ENCODE results near the gene FBH1. TPM values are rescaled to one million over a fixed set of nuclear protein-coding genes. Genes with fewer than 3 reads are reported as not detected.

FBH1 gene
- total and polyA plus RNA-seq, 9 of the 15 experiments (the other 6 are each of a cell fraction or from before 2014, with no cell fraction given): 13.4 to 108 (median 77.8) TPM

DNA sequence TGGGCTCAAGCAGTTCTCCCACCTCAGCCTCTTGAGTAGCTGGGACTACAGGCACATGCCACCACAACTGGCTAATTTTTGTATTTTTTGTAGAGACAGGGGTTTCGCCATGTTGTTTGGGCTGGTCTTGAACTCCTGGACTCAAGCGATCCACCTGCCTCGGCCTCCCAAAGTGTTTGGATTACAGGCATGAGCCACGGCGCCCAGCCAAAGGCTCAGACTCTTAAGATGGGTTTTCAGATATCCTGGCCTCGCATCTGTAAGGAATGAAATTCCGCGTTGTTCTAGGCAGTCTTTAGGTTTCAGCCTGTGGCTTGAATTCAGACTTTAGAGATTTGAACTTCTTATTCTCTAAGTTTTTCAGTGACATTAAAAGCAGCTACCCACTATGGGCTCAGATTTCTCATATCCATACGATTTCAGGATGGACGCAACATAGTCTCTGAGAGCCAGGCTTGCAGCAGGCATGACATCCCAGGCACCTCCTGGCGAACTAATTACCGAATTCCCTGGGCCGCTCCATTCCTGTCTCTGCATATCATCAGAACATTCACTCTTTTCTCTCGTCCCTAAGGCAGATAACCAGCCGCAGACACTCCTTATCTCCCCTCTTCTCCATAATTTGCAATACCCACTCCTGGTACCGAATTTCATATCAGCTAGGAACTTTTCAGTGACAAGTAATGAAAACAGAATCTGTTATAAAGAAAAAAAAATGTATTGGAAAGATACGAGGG lies 57.6 kb downstream of the FBH1 start (continued):
- TF ChIP-seq, protein P1, sequence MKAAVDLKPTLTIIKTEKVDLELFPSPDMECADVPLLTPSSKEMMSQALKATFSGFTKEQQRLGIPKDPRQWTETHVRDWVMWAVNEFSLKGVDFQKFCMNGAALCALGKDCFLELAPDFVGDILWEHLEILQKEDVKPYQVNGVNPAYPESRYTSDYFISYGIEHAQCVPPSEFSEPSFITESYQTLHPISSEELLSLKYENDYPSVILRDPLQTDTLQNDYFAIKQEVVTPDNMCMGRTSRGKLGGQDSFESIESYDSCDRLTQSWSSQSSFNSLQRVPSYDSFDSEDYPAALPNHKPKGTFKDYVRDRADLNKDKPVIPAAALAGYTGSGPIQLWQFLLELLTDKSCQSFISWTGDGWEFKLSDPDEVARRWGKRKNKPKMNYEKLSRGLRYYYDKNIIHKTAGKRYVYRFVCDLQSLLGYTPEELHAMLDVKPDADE (conservative IDR thresholded peaks at IDR 0.05; ENCODE audit: control insufficient read depth, low read depth, low read length): no peak
- 0 out of 4 replicates have a peak, but pooled peaks of 1 of the 2 experiments have one; percentile 32 for TF ChIP-seq HDAC1 (IDR thresholded peaks at IDR 0.05)
- TF ChIP-seq, protein P2, sequence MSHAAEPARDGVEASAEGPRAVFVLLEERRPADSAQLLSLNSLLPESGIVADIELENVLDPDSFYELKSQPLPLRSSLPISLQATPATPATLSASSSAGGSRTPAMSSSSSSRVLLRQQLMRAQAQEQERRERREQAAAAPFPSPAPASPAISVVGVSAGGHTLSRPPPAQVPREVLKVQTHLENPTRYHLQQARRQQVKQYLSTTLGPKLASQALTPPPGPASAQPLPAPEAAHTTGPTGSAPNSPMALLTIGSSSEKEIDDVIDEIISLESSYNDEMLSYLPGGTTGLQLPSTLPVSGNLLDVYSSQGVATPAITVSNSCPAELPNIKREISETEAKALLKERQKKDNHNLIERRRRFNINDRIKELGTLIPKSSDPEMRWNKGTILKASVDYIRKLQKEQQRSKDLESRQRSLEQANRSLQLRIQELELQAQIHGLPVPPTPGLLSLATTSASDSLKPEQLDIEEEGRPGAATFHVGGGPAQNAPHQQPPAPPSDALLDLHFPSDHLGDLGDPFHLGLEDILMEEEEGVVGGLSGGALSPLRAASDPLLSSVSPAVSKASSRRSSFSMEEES (CRISPR knock-in tag; IDR thresholded peaks at IDR 0.05): no peak
- TF ChIP-seq CBFA2T2 (conservative IDR thresholded peaks at IDR 0.05): 0 out of 2 replicates have a peak, but pooled peaks have one; percentile 5
- TF ChIP-seq, protein P3, sequence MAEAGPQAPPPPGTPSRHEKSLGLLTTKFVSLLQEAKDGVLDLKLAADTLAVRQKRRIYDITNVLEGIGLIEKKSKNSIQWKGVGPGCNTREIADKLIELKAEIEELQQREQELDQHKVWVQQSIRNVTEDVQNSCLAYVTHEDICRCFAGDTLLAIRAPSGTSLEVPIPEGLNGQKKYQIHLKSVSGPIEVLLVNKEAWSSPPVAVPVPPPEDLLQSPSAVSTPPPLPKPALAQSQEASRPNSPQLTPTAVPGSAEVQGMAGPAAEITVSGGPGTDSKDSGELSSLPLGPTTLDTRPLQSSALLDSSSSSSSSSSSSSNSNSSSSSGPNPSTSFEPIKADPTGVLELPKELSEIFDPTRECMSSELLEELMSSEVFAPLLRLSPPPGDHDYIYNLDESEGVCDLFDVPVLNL (CRISPR knock-in tag; IDR thresholded peaks at IDR 0.05; ENCODE audit: low read depth): no peak
- peak in 1 of 2 experiments; percentile 55; a peak in 2 of 4 replicates for TF ChIP-seq RCOR1 (IDR thresholded peaks at IDR 0.05; ENCODE audit: borderline replicate concordance in 1 of 2, low read depth in 2 of 2, low read length in 2 of 2)
- TF ChIP-seq, protein P4, sequence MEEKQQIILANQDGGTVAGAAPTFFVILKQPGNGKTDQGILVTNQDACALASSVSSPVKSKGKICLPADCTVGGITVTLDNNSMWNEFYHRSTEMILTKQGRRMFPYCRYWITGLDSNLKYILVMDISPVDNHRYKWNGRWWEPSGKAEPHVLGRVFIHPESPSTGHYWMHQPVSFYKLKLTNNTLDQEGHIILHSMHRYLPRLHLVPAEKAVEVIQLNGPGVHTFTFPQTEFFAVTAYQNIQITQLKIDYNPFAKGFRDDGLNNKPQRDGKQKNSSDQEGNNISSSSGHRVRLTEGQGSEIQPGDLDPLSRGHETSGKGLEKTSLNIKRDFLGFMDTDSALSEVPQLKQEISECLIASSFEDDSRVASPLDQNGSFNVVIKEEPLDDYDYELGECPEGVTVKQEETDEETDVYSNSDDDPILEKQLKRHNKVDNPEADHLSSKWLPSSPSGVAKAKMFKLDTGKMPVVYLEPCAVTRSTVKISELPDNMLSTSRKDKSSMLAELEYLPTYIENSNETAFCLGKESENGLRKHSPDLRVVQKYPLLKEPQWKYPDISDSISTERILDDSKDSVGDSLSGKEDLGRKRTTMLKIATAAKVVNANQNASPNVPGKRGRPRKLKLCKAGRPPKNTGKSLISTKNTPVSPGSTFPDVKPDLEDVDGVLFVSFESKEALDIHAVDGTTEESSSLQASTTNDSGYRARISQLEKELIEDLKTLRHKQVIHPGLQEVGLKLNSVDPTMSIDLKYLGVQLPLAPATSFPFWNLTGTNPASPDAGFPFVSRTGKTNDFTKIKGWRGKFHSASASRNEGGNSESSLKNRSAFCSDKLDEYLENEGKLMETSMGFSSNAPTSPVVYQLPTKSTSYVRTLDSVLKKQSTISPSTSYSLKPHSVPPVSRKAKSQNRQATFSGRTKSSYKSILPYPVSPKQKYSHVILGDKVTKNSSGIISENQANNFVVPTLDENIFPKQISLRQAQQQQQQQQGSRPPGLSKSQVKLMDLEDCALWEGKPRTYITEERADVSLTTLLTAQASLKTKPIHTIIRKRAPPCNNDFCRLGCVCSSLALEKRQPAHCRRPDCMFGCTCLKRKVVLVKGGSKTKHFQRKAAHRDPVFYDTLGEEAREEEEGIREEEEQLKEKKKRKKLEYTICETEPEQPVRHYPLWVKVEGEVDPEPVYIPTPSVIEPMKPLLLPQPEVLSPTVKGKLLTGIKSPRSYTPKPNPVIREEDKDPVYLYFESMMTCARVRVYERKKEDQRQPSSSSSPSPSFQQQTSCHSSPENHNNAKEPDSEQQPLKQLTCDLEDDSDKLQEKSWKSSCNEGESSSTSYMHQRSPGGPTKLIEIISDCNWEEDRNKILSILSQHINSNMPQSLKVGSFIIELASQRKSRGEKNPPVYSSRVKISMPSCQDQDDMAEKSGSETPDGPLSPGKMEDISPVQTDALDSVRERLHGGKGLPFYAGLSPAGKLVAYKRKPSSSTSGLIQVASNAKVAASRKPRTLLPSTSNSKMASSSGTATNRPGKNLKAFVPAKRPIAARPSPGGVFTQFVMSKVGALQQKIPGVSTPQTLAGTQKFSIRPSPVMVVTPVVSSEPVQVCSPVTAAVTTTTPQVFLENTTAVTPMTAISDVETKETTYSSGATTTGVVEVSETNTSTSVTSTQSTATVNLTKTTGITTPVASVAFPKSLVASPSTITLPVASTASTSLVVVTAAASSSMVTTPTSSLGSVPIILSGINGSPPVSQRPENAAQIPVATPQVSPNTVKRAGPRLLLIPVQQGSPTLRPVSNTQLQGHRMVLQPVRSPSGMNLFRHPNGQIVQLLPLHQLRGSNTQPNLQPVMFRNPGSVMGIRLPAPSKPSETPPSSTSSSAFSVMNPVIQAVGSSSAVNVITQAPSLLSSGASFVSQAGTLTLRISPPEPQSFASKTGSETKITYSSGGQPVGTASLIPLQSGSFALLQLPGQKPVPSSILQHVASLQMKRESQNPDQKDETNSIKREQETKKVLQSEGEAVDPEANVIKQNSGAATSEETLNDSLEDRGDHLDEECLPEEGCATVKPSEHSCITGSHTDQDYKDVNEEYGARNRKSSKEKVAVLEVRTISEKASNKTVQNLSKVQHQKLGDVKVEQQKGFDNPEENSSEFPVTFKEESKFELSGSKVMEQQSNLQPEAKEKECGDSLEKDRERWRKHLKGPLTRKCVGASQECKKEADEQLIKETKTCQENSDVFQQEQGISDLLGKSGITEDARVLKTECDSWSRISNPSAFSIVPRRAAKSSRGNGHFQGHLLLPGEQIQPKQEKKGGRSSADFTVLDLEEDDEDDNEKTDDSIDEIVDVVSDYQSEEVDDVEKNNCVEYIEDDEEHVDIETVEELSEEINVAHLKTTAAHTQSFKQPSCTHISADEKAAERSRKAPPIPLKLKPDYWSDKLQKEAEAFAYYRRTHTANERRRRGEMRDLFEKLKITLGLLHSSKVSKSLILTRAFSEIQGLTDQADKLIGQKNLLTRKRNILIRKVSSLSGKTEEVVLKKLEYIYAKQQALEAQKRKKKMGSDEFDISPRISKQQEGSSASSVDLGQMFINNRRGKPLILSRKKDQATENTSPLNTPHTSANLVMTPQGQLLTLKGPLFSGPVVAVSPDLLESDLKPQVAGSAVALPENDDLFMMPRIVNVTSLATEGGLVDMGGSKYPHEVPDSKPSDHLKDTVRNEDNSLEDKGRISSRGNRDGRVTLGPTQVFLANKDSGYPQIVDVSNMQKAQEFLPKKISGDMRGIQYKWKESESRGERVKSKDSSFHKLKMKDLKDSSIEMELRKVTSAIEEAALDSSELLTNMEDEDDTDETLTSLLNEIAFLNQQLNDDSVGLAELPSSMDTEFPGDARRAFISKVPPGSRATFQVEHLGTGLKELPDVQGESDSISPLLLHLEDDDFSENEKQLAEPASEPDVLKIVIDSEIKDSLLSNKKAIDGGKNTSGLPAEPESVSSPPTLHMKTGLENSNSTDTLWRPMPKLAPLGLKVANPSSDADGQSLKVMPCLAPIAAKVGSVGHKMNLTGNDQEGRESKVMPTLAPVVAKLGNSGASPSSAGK (IDR thresholded peaks at IDR 0.05): no peak
- TF ChIP-seq, protein P5, sequence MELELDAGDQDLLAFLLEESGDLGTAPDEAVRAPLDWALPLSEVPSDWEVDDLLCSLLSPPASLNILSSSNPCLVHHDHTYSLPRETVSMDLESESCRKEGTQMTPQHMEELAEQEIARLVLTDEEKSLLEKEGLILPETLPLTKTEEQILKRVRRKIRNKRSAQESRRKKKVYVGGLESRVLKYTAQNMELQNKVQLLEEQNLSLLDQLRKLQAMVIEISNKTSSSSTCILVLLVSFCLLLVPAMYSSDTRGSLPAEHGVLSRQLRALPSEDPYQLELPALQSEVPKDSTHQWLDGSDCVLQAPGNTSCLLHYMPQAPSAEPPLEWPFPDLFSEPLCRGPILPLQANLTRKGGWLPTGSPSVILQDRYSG (tag; conservative IDR thresholded peaks at IDR 0.05; ENCODE audit: low read depth): no peak
- TF ChIP-seq HDAC6 (IDR thresholded peaks at IDR 0.05; ENCODE audit: low read depth, low read length): no peak

Data from K562 (cell line).